OCI-LY1 (cell line): ENCODE measurements around the gene HBZ.

Experiments
- EZH2 ChIP-seq: fragments of 200-600 bp; sonication (generic), shearing (Covaris generic); IDR thresholded peaks from 2 replicates; pipeline ENCODE4 v1.8.0; 2017; ENCODE audit warnings: borderline replicate concordance, mixed run types, mild to moderate bottlenecking, antibody characterized with exemption, low read length, moderate library complexity, mixed read lengths
- TF ChIP-seq, protein P1 (sequence below): fragments of 200-600 bp; sonication (generic), shearing (Covaris generic); IDR thresholded peaks from 2 replicates; pipeline ENCODE4 v1.5.1; 2017; ENCODE audit warnings: mild to moderate bottlenecking, antibody characterized with exemption, low read length, moderate library complexity, mixed read lengths

DNA sequence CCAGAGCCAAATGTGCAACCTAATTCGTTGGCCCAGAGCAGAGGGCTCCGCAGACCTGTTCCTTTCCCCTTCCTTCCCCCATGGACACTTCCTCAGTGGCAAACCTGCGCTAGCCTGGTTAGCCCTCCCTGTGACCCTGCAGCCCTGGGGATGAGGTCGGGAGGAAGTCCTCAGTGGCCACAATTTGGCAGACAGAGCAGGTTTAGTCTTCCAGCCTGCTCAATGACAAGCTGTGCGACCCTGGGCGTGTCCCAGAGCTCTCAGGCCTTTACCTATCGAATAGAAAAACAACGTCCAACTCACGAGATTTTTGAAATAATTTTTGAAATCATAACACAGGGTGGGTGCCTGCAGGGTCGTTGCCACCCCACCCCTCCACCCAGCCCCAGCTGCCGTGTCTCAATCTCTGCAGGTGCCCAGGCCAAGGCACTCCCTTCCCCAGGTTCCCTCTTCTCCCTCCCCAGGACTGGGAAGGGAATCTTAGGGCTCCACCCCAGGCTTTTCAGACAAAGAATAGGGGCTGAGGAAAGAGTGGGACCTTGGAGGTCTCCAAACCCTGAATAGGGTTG, 14.8 kb downstream of the HBZ start:
- no peak for TF ChIP-seq EZH2
- TF ChIP-seq, protein P1, sequence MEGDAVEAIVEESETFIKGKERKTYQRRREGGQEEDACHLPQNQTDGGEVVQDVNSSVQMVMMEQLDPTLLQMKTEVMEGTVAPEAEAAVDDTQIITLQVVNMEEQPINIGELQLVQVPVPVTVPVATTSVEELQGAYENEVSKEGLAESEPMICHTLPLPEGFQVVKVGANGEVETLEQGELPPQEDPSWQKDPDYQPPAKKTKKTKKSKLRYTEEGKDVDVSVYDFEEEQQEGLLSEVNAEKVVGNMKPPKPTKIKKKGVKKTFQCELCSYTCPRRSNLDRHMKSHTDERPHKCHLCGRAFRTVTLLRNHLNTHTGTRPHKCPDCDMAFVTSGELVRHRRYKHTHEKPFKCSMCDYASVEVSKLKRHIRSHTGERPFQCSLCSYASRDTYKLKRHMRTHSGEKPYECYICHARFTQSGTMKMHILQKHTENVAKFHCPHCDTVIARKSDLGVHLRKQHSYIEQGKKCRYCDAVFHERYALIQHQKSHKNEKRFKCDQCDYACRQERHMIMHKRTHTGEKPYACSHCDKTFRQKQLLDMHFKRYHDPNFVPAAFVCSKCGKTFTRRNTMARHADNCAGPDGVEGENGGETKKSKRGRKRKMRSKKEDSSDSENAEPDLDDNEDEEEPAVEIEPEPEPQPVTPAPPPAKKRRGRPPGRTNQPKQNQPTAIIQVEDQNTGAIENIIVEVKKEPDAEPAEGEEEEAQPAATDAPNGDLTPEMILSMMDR: no peak
